Memory B cell (primary cell): ENCODE data around the gene LOC101059915.
"Not testable (repeated sequence)": the region's sequence is repeated elsewhere in the genome, so short reads cannot be mapped to it uniquely, and the experiment has no call there.

Experiments used
- ATAC-seq: fragments of 150-1000 bp; cut with Tn5 transposase; 2 replicates; pipeline ENCODE4 v1.10.0; 2021; ENCODE audit warnings: low read depth, mild to moderate bottlenecking, moderate library complexity
- DNase-seq, 2 donors: peaks; one replicate each; pipeline ENCODE4 v3.0.0; 2022; ENCODE audit warnings: low spot score in 2 of 2
- H3K27ac Mint-ChIP-seq: one replicate; pipeline ENCODE4 v1.8.0; 2022; ENCODE audit warnings: mild to moderate bottlenecking, moderate library complexity, mixed read lengths
- H3K27me3 Mint-ChIP-seq: one replicate; pipeline ENCODE4 v1.8.0; 2022; ENCODE audit warnings: mixed read lengths
- H3K36me3 Mint-ChIP-seq: one replicate; pipeline ENCODE4 v1.8.0; 2022; ENCODE audit warnings: mild to moderate bottlenecking, mixed read lengths
- H3K4me1 Mint-ChIP-seq: one replicate; pipeline ENCODE4 v1.8.0; 2022; ENCODE audit warnings: mixed read lengths
- H3K4me3 Mint-ChIP-seq: one replicate; pipeline ENCODE4 v1.8.0; 2022; ENCODE audit warnings: mild to moderate bottlenecking, moderate library complexity, mixed read lengths
- H3K9me3 Mint-ChIP-seq: one replicate; pipeline ENCODE4 v1.8.0; 2022; ENCODE audit warnings: mixed read lengths

Gene LOC101059915

GRCh38 chrX:71629467-71629866 is 37.9 kb upstream of the LOC101059915 start:
- ATAC-seq (peak; percentile 87), DNase-seq (no peak)
- Mint-ChIP-seq H3K9me3 (no peaks in the 10 kb centered on the region), H3K36me3 (no peaks in the 10 kb centered on the region), H3K27ac (peak overlapping the region; percentile 69), H3K4me3 (peak overlapping the region; percentile 63), H3K4me1 (peaks cover 18% of the 10 kb centered on the region), H3K27me3 (no peaks in the 10 kb centered on the region)

- Mint-ChIP-seq H3K27ac (peak overlapping the region; percentile 38), H3K27me3 (no peaks in the 10 kb centered on the region), H3K4me1 (peaks cover 26% of the 10 kb centered on the region), H3K4me3 (no peak overlapping the region), H3K9me3 (no peaks in the 10 kb centered on the region), H3K36me3 (no peaks in the 10 kb centered on the region)
- ATAC-seq (no peak), DNase-seq (no peak)
Observed at GRCh38 chrX:71632923-71633657, 34.3 kb upstream of the LOC101059915 start.

GRCh38 chrX:71634366-71634765 is 33.0 kb upstream of the LOC101059915 start:
- H3K4me1 Mint-ChIP-seq, result peaks cover 20% of the 10 kb centered on the region
- no peaks in the 10 kb centered on the region for H3K27me3 Mint-ChIP-seq
- no peaks in the 10 kb centered on the region for H3K9me3 Mint-ChIP-seq
- no peak for DNase-seq
- H3K36me3 Mint-ChIP-seq, result no peaks in the 10 kb centered on the region
- H3K27ac Mint-ChIP-seq, result no peak overlapping the region
- no peak overlapping the region for H3K4me3 Mint-ChIP-seq
- no peak for ATAC-seq

GRCh38 chrX:71636438-71637252 is 30.7 kb upstream of the LOC101059915 start:
- Mint-ChIP-seq H3K27ac (no peak overlapping the region), H3K27me3 (no peaks in the 10 kb centered on the region), H3K9me3 (no peaks in the 10 kb centered on the region), H3K4me1 (peaks cover 14% of the 10 kb centered on the region), H3K4me3 (no peak overlapping the region), H3K36me3 (no peaks in the 10 kb centered on the region)
- DNase-seq (no peak), ATAC-seq (peak; percentile 75)

GRCh38 chrX:71637253-71637618 is 30.1 kb upstream of the LOC101059915 start:
- no peaks in the 10 kb centered on the region for H3K27me3 Mint-ChIP-seq
- no peak overlapping the region for H3K27ac Mint-ChIP-seq
- ATAC-seq, result peak; percentile 23
- H3K36me3 Mint-ChIP-seq, result no peaks in the 10 kb centered on the region
- DNase-seq, result no peak
- no peaks in the 10 kb centered on the region for H3K9me3 Mint-ChIP-seq
- peaks cover 14% of the 10 kb centered on the region for H3K4me1 Mint-ChIP-seq
- H3K4me3 Mint-ChIP-seq, result peak overlapping the region; percentile 0

GRCh38 chrX:71637848-71638247 is 29.5 kb upstream of the LOC101059915 start:
- no peaks in the 10 kb centered on the region for H3K36me3 Mint-ChIP-seq
- no peak overlapping the region for H3K4me3 Mint-ChIP-seq
- H3K27ac Mint-ChIP-seq, result no peak overlapping the region
- H3K4me1 Mint-ChIP-seq, result peaks cover 17% of the 10 kb centered on the region
- H3K27me3 Mint-ChIP-seq, result no peaks in the 10 kb centered on the region
- peak; percentile 64 for ATAC-seq
- no peak for DNase-seq
- H3K9me3 Mint-ChIP-seq, result no peaks in the 10 kb centered on the region

GRCh38 chrX:71638409-71638808 is 28.9 kb upstream of the LOC101059915 start:
- Mint-ChIP-seq H3K9me3 (no peaks in the 10 kb centered on the region), H3K27ac (no peak overlapping the region), H3K36me3 (no peaks in the 10 kb centered on the region), H3K4me3 (no peak overlapping the region), H3K4me1 (peaks cover 17% of the 10 kb centered on the region), H3K27me3 (no peaks in the 10 kb centered on the region)
- no peak for ATAC-seq
- no peak for DNase-seq

GRCh38 chrX:71640002-71640401 is 27.3 kb upstream of the LOC101059915 start:
- ATAC-seq (no peak), DNase-seq (no peak)
- Mint-ChIP-seq H3K36me3 (no peaks in the 10 kb centered on the region), H3K27me3 (no peaks in the 10 kb centered on the region), H3K4me3 (no peak overlapping the region), H3K27ac (no peak overlapping the region), H3K4me1 (peaks cover 20% of the 10 kb centered on the region), H3K9me3 (no peaks in the 10 kb centered on the region)

GRCh38 chrX:71644406-71644805 is 22.9 kb upstream of the LOC101059915 start:
- H3K27me3 Mint-ChIP-seq, DNase-seq, H3K4me3 Mint-ChIP-seq, H3K9me3 Mint-ChIP-seq, H3K36me3 Mint-ChIP-seq, H3K27ac Mint-ChIP-seq, H3K4me1 Mint-ChIP-seq, ATAC-seq: not testable (repeated sequence)

GRCh38 chrX:71650333-71650969 is 16.9 kb upstream of the LOC101059915 start:
- Mint-ChIP-seq H3K4me1 (peaks cover 4% of the 10 kb centered on the region), H3K4me3 (no peak overlapping the region), H3K9me3 (no peaks in the 10 kb centered on the region), H3K27me3 (no peaks in the 10 kb centered on the region), H3K36me3 (no peaks in the 10 kb centered on the region), H3K27ac (no peak overlapping the region)
- DNase-seq (peak in 1 of 2 donors; percentile 33), ATAC-seq (peak; percentile 90)

GRCh38 chrX:71652405-71652804 is 14.9 kb upstream of the LOC101059915 start:
- Mint-ChIP-seq H3K27me3 (no peaks in the 10 kb centered on the region), H3K9me3 (no peaks in the 10 kb centered on the region), H3K4me1 (peaks cover 7% of the 10 kb centered on the region), H3K27ac (no peak overlapping the region), H3K36me3 (no peaks in the 10 kb centered on the region), H3K4me3 (no peak overlapping the region)
- DNase-seq (peak; percentile 26 to 43), ATAC-seq (peak; percentile 50)

- ATAC-seq (no peak), DNase-seq (no peak)
- no peaks in the 10 kb centered on the region for H3K36me3 Mint-ChIP-seq
- H3K27me3 Mint-ChIP-seq, result no peaks in the 10 kb centered on the region
- H3K4me3 Mint-ChIP-seq, result no peak overlapping the region
- no peak overlapping the region for H3K27ac Mint-ChIP-seq
- peaks cover 7% of the 10 kb centered on the region for H3K4me1 Mint-ChIP-seq
- H3K9me3 Mint-ChIP-seq, result no peaks in the 10 kb centered on the region
Observed at GRCh38 chrX:71653344-71653743, 14.0 kb upstream of the LOC101059915 start.

- no peaks in the 10 kb centered on the region for H3K9me3 Mint-ChIP-seq
- ATAC-seq (no peak), DNase-seq (no peak)
- H3K27me3 Mint-ChIP-seq, result no peaks in the 10 kb centered on the region
- no peak overlapping the region for H3K27ac Mint-ChIP-seq
- no peak overlapping the region for H3K4me3 Mint-ChIP-seq
- no peaks in the 10 kb centered on the region for H3K36me3 Mint-ChIP-seq
- H3K4me1 Mint-ChIP-seq, result peaks cover 3% of the 10 kb centered on the region
Observed at GRCh38 chrX:71657267-71657666, 10.1 kb upstream of the LOC101059915 start.

GRCh38 chrX:71659342-71659741 is 8.0 kb upstream of the LOC101059915 start:
- Mint-ChIP-seq H3K36me3 (no peaks in the 10 kb centered on the region), H3K4me3 (no peak overlapping the region), H3K27ac (no peak overlapping the region), H3K27me3 (no peaks in the 10 kb centered on the region), H3K4me1 (peaks cover 11% of the 10 kb centered on the region), H3K9me3 (no peaks in the 10 kb centered on the region)
- DNase-seq (no peak), ATAC-seq (no peak)
